ENCODE data around the gene SLC7A6OS. TPM values are rescaled to one million over a fixed set of nuclear protein-coding genes. Genes with fewer than 3 reads are reported as not detected.
"Not testable (repeated sequence)": the region's sequence is repeated elsewhere in the genome, so short reads cannot be mapped to it uniquely, and the experiment has no call there.

Gene SLC7A6OS
- total RNA-seq, 1 donor from 2014 or later: 23.3 TPM

- H3K27ac Mint-ChIP-seq: peak overlapping the region; percentile 59
- H3K36me3 Mint-ChIP-seq: peaks cover 28% of the 10 kb centered on the region
- no peak for DNase-seq (ENCODE audit: low spot score in 2 of 2, unreplicated experiment in 2 of 2)
- no peak overlapping the region for H3K4me3 Mint-ChIP-seq
- H3K27me3 Mint-ChIP-seq (ENCODE audit: low read depth): no peaks in the 10 kb centered on the region
- TF ChIP-seq CTCF (IDR thresholded peaks at IDR 0.05; ENCODE audit: unreplicated experiment): no peak
- no peaks in the 10 kb centered on the region for H3K9me3 Mint-ChIP-seq
- H3K4me1 Mint-ChIP-seq: peaks cover 8% of the 10 kb centered on the region
Measured at GRCh38 chr16:68289621-68290329, 21.0 kb downstream of the SLC7A6OS start.

- no peak for DNase-seq (ENCODE audit: low spot score in 2 of 2, unreplicated experiment in 2 of 2)
- no peak for TF ChIP-seq CTCF (IDR thresholded peaks at IDR 0.05; ENCODE audit: unreplicated experiment)
- Mint-ChIP-seq H3K27ac (no peak overlapping the region), H3K36me3 (peaks cover 28% of the 10 kb centered on the region), H3K4me1 (peaks cover 8% of the 10 kb centered on the region), H3K4me3 (no peak overlapping the region), H3K27me3 (ENCODE audit: low read depth) (no peaks in the 10 kb centered on the region), H3K9me3 (no peaks in the 10 kb centered on the region)
Measured at GRCh38 chr16:68289202-68289601, 21.5 kb downstream of the SLC7A6OS start.

- peaks cover 28% of the 10 kb centered on the region for H3K36me3 Mint-ChIP-seq
- not testable (repeated sequence) for H3K27me3 Mint-ChIP-seq (ENCODE audit: low read depth)
Measured at GRCh38 chr16:68288796-68289195, 21.9 kb downstream of the SLC7A6OS start.

GRCh38 chr16:68288252-68288650 is 22.5 kb downstream of the SLC7A6OS start:
- no peak for TF ChIP-seq CTCF (IDR thresholded peaks at IDR 0.05; ENCODE audit: unreplicated experiment)
- Mint-ChIP-seq H3K9me3 (no peaks in the 10 kb centered on the region), H3K27ac (no peak overlapping the region), H3K4me1 (peaks cover 10% of the 10 kb centered on the region), H3K36me3 (peaks cover 27% of the 10 kb centered on the region), H3K27me3 (ENCODE audit: low read depth) (no peaks in the 10 kb centered on the region), H3K4me3 (no peak overlapping the region)
- DNase-seq (ENCODE audit: low spot score in 2 of 2, unreplicated experiment in 2 of 2): no peak

More at GRCh38 chr16:68288796-68289195, 21.9 kb downstream of the SLC7A6OS start:
- H3K4me1 Mint-ChIP-seq; DNase-seq (ENCODE audit: low spot score in 2 of 2, unreplicated experiment in 2 of 2); H3K9me3 Mint-ChIP-seq; H3K27ac Mint-ChIP-seq; H3K4me3 Mint-ChIP-seq: not testable (repeated sequence)

- H3K27ac Mint-ChIP-seq: no peak overlapping the region
- no peaks in the 10 kb centered on the region for H3K27me3 Mint-ChIP-seq (ENCODE audit: low read depth)
- H3K4me3 Mint-ChIP-seq: no peak overlapping the region
- DNase-seq (ENCODE audit: low spot score in 2 of 2, unreplicated experiment in 2 of 2): no peak
- H3K9me3 Mint-ChIP-seq: no peaks in the 10 kb centered on the region
- H3K36me3 Mint-ChIP-seq: peaks cover 23% of the 10 kb centered on the region
- TF ChIP-seq CTCF (IDR thresholded peaks at IDR 0.05; ENCODE audit: unreplicated experiment): no peak
- H3K4me1 Mint-ChIP-seq: peaks cover 10% of the 10 kb centered on the region
Measured at GRCh38 chr16:68287276-68288251, 23.2 kb downstream of the SLC7A6OS start.

Data from mesothelial cell of epicardium (in vitro differentiated cells).